Keratinocyte (primary cell): Measurements from ENCODE around the gene CEP43. TPM values are rescaled to one million over a fixed set of nuclear protein-coding genes. Genes with fewer than 3 reads are reported as not detected.

ENCODE experiments used
- DNase-seq: peaks from one replicate; pipeline ENCODE4 v3.0.0-alpha.2; 2011; ENCODE audit warnings: low read depth, missing footprints, low spot score
- FAIRE-seq: peaks from 2 replicates; lab custom pipeline; 2011; peaks lifted over from hg19 to GRCh38; lab: Jason Lieb, UNC
- H2AFZ ChIP-seq: 2 replicates; pipeline ENCODE4 v1.6.0; 2012; ENCODE audit warnings: low read length, control low read depth, inconsistent platforms; ENCODE audit not compliant: control insufficient read depth
- H3K27ac ChIP-seq: 2 replicates; pipeline ENCODE4 v1.5.1; 2011; ENCODE audit warnings: low read length; ENCODE audit not compliant: control insufficient read depth, insufficient read depth
- H3K27me3 ChIP-seq: 3 replicates; pipeline ENCODE4 v1.6.0; 2011; ENCODE audit warnings: low read length; ENCODE audit not compliant: control insufficient read depth, insufficient read depth; ENCODE audit errors: extremely low read depth
- H3K36me3 ChIP-seq, 2 experiments: 2 replicates in 1 of 2; 3 replicates in 1 of 2; pipeline ENCODE4 v1.5.1; 2011; ENCODE audit warnings: low read length in 2 of 2, mild to moderate bottlenecking in 1 of 2; ENCODE audit not compliant: control insufficient read depth in 2 of 2, insufficient read depth in 2 of 2; ENCODE audit errors: extremely low read depth in 1 of 2
- H3K4me1 ChIP-seq: 3 replicates; pipeline ENCODE4 v1.5.1; 2011; ENCODE audit warnings: low read length; ENCODE audit not compliant: control insufficient read depth, insufficient read depth; ENCODE audit errors: extremely low read depth
- H3K4me2 ChIP-seq: 3 replicates; pipeline ENCODE4 v1.6.0; 2011; ENCODE audit warnings: low read depth, low read length; ENCODE audit not compliant: control insufficient read depth, insufficient read depth; ENCODE audit errors: extremely low read depth
- H3K4me3 ChIP-seq, 3 experiments: fragments of 200-600 bp in 1 of 3; sonication (generic) in 1 of 3; 2 replicates in 2 of 3; 3 replicates in 1 of 3; pipeline ENCODE4 v1.5.1; 2011 to 2016; ENCODE audit warnings: low read length in 3 of 3, mild to moderate bottlenecking in 3 of 3, control low read depth in 2 of 3, inconsistent platforms in 1 of 3, low read depth in 1 of 3, mixed read lengths in 1 of 3, mixed run types in 1 of 3, moderate library complexity in 1 of 3; ENCODE audit not compliant: control insufficient read depth in 2 of 3, insufficient read depth in 2 of 3; ENCODE audit errors: extremely low read depth in 1 of 3
- H3K79me2 ChIP-seq: 2 replicates; pipeline ENCODE4 v1.6.0; 2012; ENCODE audit warnings: low read length; ENCODE audit not compliant: control insufficient read depth, insufficient read depth
- H3K9ac ChIP-seq: 3 replicates; pipeline ENCODE4 v1.6.0; 2011; ENCODE audit warnings: low read length; ENCODE audit not compliant: control insufficient read depth, insufficient read depth; ENCODE audit errors: extremely low read depth
- H3K9me1 ChIP-seq: 3 replicates; pipeline ENCODE4 v1.6.0; 2011; ENCODE audit warnings: low read length; ENCODE audit not compliant: control insufficient read depth, insufficient read depth; ENCODE audit errors: extremely low read depth
- H3K9me3 ChIP-seq: 2 replicates; pipeline ENCODE4 v1.5.1; 2012; ENCODE audit warnings: low read depth, low read length; ENCODE audit not compliant: control insufficient read depth
- H4K20me1 ChIP-seq: 3 replicates; pipeline ENCODE4 v1.6.0; 2011; ENCODE audit warnings: low read length; ENCODE audit not compliant: control insufficient read depth, insufficient read depth; ENCODE audit errors: extremely low read depth
- CTCF ChIP-seq, 3 experiments: IDR thresholded peaks in 1 of 3; conservative IDR thresholded peaks in 1 of 3; optimal IDR thresholded peaks in 1 of 3; 2 replicates in 2 of 3; 3 replicates in 1 of 3; pipeline versions ENCODE3 to v1.5.1; 2011; ENCODE audit warnings: low read length in 3 of 3, mild to moderate bottlenecking in 3 of 3, moderate library complexity in 2 of 3, control low read depth in 1 of 3, inconsistent platforms in 1 of 3; ENCODE audit not compliant: insufficient read depth in 2 of 3; ENCODE audit errors: extremely low read depth in 1 of 3
- EZH2 ChIP-seq: IDR thresholded peaks from one replicate; pipeline ENCODE4 v1.6.1; 2012; ENCODE audit warnings: inconsistent platforms, mild to moderate bottlenecking, low read length, moderate library complexity
- dilution Hi-C: fragments of 300-500 bp; cut with MboI; formaldehyde crosslinking; loops from one replicate; pipeline ENCODE4 v1.7.0; 2020; ENCODE audit warnings: low sequenced_read_pairs; ENCODE audit not compliant: extremely low pct_ligation_motif_present
- polyA plus RNA-seq, 5 experiments: library from polyadenylated mRNA; depleted of rRNA in 3 of 5; stranded (reverse) in 3 of 5; stranded (forward) in 1 of 5; unstranded in 1 of 5; fragments of >200 nt; gene quantifications; 1 replicate in 1 of 5; 2 replicates in 3 of 5; 3 replicates in 1 of 5; pipeline versions ENCODE4 v1.2.1 to v1.2.3, GENCODE V29; 2011 to 2012; ENCODE audit warnings: missing spikeins in 2 of 5, low read depth in 1 of 5, low replicate concordance in 1 of 5

The CEP43 gene
- polyA plus RNA-seq, 1 donor (not counting 4 experiments of a cell fraction or from before 2014, with no cell fraction given) = 18.4 TPM

GRCh38 chr6:166989427-166990032 lies 9.7 kb upstream of the CEP43 start:
- TF ChIP-seq EZH2 (no peak), CTCF (optimal IDR thresholded peaks at IDR 0.05 in 1 of 3, IDR thresholded peaks at IDR 0.05 in 1 of 3, conservative IDR thresholded peaks at IDR 0.05 in 1 of 3; ENCODE audit: extremely low read depth in 1 of 3, insufficient read depth in 2 of 3, low read length in 3 of 3) (peak; percentile 32 to 45 (median 32))
- FAIRE-seq (no peak), DNase-seq (no peak)
- Histone ChIP-seq H3K9me1 (no peaks in the 10 kb centered on the region), H3K4me3 (no peak overlapping the region), H3K4me2 (no peak overlapping the region), H3K36me3 (no peaks in the 10 kb centered on the region), H3K9me3 (no peaks in the 10 kb centered on the region), H3K79me2 (peaks cover 7% of the 10 kb centered on the region), H3K4me1 (peaks cover 7% of the 10 kb centered on the region), H3K27me3 (no peaks in the 10 kb centered on the region), H3K9ac (no peak overlapping the region), H4K20me1 (no peaks in the 10 kb centered on the region), H3K27ac (no peak overlapping the region), H2AFZ (no peak overlapping the region)
- dilution Hi-C loops = no loop called here

GRCh38 chr6:166996406-166996805 lies 2.8 kb upstream of the CEP43 start:
- Histone ChIP-seq H3K79me2 (peaks cover 45% of the 10 kb centered on the region), H3K4me1 (peaks cover 7% of the 10 kb centered on the region), H4K20me1 (no peaks in the 10 kb centered on the region), H2AFZ (no peak overlapping the region), H3K4me2 (no peak overlapping the region), H3K27me3 (no peaks in the 10 kb centered on the region), H3K27ac (no peak overlapping the region), H3K9me3 (no peaks in the 10 kb centered on the region), H3K4me3 (no peak overlapping the region), H3K9me1 (no peaks in the 10 kb centered on the region), H3K9ac (no peak overlapping the region), H3K36me3 (no peaks in the 10 kb centered on the region)
- no peak for DNase-seq
- no peak for TF ChIP-seq CTCF (optimal IDR thresholded peaks at IDR 0.05 in 1 of 3, IDR thresholded peaks at IDR 0.05 in 1 of 3, conservative IDR thresholded peaks at IDR 0.05 in 1 of 3; ENCODE audit: extremely low read depth in 1 of 3, insufficient read depth in 2 of 3, low read length in 3 of 3)
- no peak for TF ChIP-seq EZH2
- dilution Hi-C loops = no loop called here
- no peak for FAIRE-seq
